Mesodermal cell (in vitro differentiated cells): ENCODE measurements around the gene DBP. TPM values are rescaled to one million over a fixed set of nuclear protein-coding genes. Genes with fewer than 3 reads are reported as not detected.
A peak's percentile ranks its signal among the peaks of the same experiment; 100 is the strongest.
"Not testable (repeated sequence)": the region's sequence is repeated elsewhere in the genome, so short reads cannot be mapped to it uniquely, and the experiment has no call there.

Experiments used
- H3K27ac ChIP-seq: 2 replicates; pipeline ENCODE4 v1.7.0; 2013; ENCODE audit warnings: mild to moderate bottlenecking, low read depth, low read length, moderate library complexity; ENCODE audit not compliant: severe bottlenecking
- H3K36me3 ChIP-seq: 2 replicates; pipeline ENCODE4 v1.7.1; 2013; ENCODE audit warnings: mild to moderate bottlenecking, low read length, moderate library complexity; ENCODE audit not compliant: control insufficient read depth, insufficient read depth
- H3K4me1 ChIP-seq: one replicate; pipeline ENCODE4 v1.7.1; 2013; ENCODE audit warnings: mild to moderate bottlenecking, low read length; ENCODE audit not compliant: insufficient read depth, control insufficient read depth, poor library complexity, severe bottlenecking
- H3K4me3 ChIP-seq: 2 replicates; pipeline ENCODE4 v1.7.0; 2013; ENCODE audit warnings: low read length, control low read depth, mild to moderate bottlenecking; ENCODE audit not compliant: insufficient read depth, poor library complexity, severe bottlenecking; ENCODE audit errors: extremely low read depth
- H3K9me3 ChIP-seq: 2 replicates; pipeline ENCODE4 v1.7.1; 2013; ENCODE audit warnings: mild to moderate bottlenecking, low read length, moderate library complexity; ENCODE audit not compliant: control insufficient read depth
- WGBS, 2 experiments: methylation state at CpG; one replicate each; pipeline ENCODE4 v1.1.5; 2013; ENCODE audit warnings: missing lambda C conversion rate in 2 of 2; ENCODE audit not compliant: insufficient coverage in 2 of 2; 5-methylcytosine and 5-hydroxymethylcytosine counted together
- polyA plus RNA-seq, 2 experiments: library from polyadenylated mRNA; stranded (reverse); fragments of 50-300 nt; gene quantifications; one replicate each; pipeline ENCODE4 v1.2.3, GENCODE V29; 2013

DBP gene
- 4.5 TPM for polyA plus RNA-seq (2013, experiment 1 of 2)
- 2.7 TPM for polyA plus RNA-seq (2013, experiment 2 of 2)

DNA sequence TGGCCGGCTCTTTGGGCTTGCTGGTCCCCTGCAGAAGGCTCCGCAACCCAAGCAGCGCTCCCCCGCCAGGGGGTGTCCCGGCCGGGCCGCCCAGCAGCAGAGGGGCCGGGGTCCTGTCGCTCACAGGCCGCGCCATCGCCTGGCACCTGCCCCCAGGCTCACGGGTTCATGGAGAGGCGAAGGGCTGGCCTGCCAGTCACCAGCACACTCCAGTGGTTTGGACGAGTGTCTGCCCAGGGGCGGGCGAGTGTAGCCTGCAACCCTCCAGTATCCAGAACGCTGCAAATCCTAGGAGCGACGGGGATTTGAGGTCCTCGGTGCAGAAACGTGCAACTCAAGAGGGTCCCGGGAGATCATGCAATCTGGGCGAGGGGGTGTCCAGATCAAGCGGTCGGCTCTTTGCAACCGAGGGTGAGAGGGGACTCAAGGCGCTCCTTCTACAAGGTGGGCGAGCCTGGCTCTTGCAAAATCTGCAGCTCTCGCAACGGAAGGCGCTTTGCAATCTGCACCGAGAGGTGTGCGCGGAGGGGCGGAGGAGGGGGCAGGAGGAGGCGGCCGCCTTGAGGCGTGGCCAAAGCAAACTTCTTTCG lies at the start of gene DBP:
Gene DBP, minus strand, starts transcription at position 521 of the 590 bp plus-strand sequence. Its CDS starts 385 bp downstream, at position 136.
- Histone ChIP-seq H3K27ac (peak within 1 kb of the TSS; percentile 91), H3K9me3 (no peaks in the 10 kb centered on the region), H3K4me3 (peak within 1 kb of the TSS; percentile 43), H3K4me1 (peaks cover 11% of the 10 kb centered on the region), H3K36me3 (no peaks in the 10 kb centered on the region)
- WGBS, 2 experiments, result 0 to 2% methylated on average over 28 to 33 of the region's 40 CpGs

GRCh38 chr19:48686637-48687036 lies 49.5 kb upstream of the DBP start:
- H3K4me3 ChIP-seq, H3K36me3 ChIP-seq: not testable (repeated sequence)
- WGBS, 2 experiments, result 94 to 98% methylated on average over 4 to 7 of the region's 7 CpGs

GRCh38 chr19:48686088-48686487 lies 48.9 kb upstream of the DBP start:
- H3K4me3 ChIP-seq, result no peak overlapping the region
- no peaks in the 10 kb centered on the region for H3K36me3 ChIP-seq
- H3K9me3 ChIP-seq, result no peaks in the 10 kb centered on the region
- no peaks in the 10 kb centered on the region for H3K4me1 ChIP-seq
- WGBS, 2 experiments, result 68 to 83% methylated on average over 3 of the region's 3 CpGs
- H3K27ac ChIP-seq, result no peak overlapping the region

More at GRCh38 chr19:48686637-48687036, 49.5 kb upstream of the DBP start:
- not testable (repeated sequence) for H3K9me3 ChIP-seq, H3K27ac ChIP-seq, H3K4me1 ChIP-seq

- Histone ChIP-seq H3K36me3 (no peaks in the 10 kb centered on the region), H3K4me1 (no peaks in the 10 kb centered on the region), H3K9me3 (no peaks in the 10 kb centered on the region), H3K27ac (no peak overlapping the region), H3K4me3 (no peak overlapping the region)
- WGBS, 2 experiments, result 91 to 92% methylated on average over 5 to 8 of the region's 9 CpGs
Measured at GRCh38 chr19:48685583-48685982, 48.4 kb upstream of the DBP start.

- H3K4me3 ChIP-seq, result no peak overlapping the region
- no peaks in the 10 kb centered on the region for H3K36me3 ChIP-seq
- no peak overlapping the region for H3K27ac ChIP-seq
- no peaks in the 10 kb centered on the region for H3K4me1 ChIP-seq
- no peaks in the 10 kb centered on the region for H3K9me3 ChIP-seq
- 91 to 100% methylated on average over 8 to 10 of the region's 11 CpGs for WGBS, 2 experiments
Measured at GRCh38 chr19:48683349-48683748, 46.2 kb upstream of the DBP start.

DNA sequence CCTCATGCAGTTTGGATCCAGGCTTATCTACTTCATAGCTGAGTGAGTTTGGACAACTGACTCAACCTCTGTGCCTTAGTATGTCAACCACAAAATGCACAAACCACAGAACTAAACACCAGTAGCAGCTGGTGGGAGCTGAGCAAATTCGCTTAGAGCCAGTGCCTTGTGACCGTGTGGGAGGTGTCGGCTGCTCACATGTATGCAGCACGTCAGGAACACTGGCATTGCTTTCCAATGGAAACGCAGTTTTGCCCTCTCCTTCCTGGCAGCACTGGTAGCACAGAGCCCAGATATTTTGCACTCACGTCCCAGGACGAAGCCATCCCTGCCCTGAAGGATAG lies 43.9 kb upstream of the DBP start:
- Histone ChIP-seq H3K27ac (no peak overlapping the region), H3K36me3 (no peaks in the 10 kb centered on the region), H3K4me3 (no peak overlapping the region), H3K4me1 (no peaks in the 10 kb centered on the region), H3K9me3 (no peaks in the 10 kb centered on the region)
- 80 to 95% methylated on average over 7 of the region's 7 CpGs for WGBS, 2 experiments

DNA sequence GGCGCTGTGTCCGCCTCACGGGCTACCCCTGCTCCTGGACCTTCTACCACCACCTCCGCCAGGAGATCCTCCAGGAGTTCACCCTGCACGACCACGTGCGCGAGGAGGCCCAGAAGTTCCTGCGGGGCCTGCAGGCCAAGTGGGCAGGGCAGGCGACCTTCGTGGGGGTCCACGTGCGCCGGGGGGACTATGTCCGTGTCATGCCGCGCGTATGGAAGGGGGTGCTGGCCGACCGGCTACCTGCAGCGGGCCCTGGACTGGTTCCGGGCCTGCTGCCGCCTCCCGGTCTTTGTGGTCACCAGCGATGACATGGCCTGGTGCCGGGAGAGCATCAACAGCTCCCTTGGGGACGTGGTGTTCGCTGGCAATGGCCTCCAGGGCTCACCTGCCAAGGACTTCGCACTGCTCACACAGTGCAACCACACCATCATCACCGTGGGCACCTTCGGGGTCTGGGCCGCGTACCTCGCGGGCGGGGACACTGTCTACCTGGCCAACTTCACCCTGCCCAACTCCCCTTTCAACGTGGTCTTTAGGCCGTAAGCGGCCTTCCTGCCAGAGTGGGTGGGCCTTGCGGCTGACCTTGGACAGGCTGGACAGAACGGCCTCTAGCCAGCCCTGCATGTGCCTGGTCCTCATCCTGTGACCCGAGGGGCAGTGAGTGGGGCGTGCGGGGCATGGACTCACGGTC lies 43.4 kb upstream of the DBP start:
- 95 to 96% methylated on average over 38 to 45 of the region's 45 CpGs for WGBS, 2 experiments

DNA sequence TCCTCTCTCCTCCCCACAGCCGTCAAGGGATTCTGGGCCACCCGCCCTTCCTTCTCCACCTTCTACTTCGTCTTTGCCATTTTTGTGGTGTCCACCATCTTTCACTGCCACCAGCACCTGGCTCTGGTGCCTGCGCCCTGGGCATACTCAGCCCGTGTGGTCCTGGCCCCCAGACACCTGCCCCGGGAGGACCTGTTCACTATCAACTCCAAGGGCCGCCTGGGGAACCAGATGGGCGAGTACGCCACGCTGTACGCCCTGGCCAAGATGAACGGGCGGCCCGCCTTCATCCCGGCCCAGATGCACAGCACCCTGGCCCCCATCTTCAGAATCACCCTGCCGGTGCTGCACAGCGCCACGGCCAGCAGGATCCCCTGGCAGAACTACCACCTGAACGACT lies 42.8 kb upstream of the DBP start:
- H3K4me1 ChIP-seq, H3K9me3 ChIP-seq, H3K27ac ChIP-seq, H3K4me3 ChIP-seq, H3K36me3 ChIP-seq: not testable (repeated sequence)
- WGBS, 2 experiments, result 87 to 92% methylated on average over 4 to 5 of the region's 19 CpGs

More for the DNA sequence above, 43.4 kb upstream of the DBP start:
- Histone ChIP-seq H3K4me3 (no peak overlapping the region), H3K36me3 (no peaks in the 10 kb centered on the region), H3K27ac (no peak overlapping the region), H3K4me1 (no peaks in the 10 kb centered on the region), H3K9me3 (no peaks in the 10 kb centered on the region)

DNA sequence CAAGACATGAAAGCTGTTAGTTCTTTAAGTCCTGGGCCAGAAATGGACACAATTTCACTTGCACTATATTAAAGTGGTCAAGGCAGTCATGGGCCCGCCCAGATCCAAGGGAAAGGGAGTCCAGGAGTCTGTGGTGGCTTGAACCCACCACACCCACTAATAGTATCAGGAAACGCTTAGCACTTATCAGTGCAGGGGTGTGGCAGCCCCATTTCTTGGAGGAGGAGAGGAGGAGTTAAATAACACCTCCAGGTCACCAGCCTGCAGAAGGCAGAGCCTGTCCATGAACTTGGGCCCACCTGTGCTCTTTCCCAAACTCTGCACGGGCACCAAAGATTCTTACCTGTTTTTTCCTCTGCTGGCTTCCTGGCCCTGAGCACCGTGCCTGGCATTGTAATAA lies 41.0 kb upstream of the DBP start:
- H3K36me3 ChIP-seq, result no peaks in the 10 kb centered on the region
- no peak overlapping the region for H3K4me3 ChIP-seq
- H3K4me1 ChIP-seq, result no peaks in the 10 kb centered on the region
- H3K9me3 ChIP-seq, result no peaks in the 10 kb centered on the region
- no peak overlapping the region for H3K27ac ChIP-seq
- 83 to 100% methylated on average over 1 to 2 of the region's 4 CpGs for WGBS, 2 experiments

DNA sequence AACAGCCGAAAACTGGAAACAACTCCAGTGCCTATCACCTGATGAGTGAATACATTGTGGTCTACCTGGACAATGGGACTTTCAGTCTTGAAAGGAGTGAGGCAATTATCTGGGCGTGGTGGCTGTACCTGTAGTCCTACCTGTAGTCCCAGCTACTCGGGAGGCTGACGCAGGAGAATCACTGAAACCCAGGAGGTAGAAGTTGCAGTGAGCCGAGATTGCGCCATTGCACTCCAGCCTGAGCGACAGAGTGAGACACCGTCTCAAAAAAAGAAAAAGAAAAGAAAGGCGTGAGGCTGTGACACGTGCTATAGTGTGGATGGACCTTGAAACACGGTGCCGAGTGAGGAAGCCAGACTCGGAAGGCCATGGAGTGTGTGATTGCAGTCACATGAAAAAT lies 39.7 kb upstream of the DBP start:
- 92% methylated on average over 13 of the region's 13 CpGs for WGBS, 2 experiments
- H3K36me3 ChIP-seq, result no peaks in the 10 kb centered on the region
- H3K9me3 ChIP-seq, result no peaks in the 10 kb centered on the region
- H3K27ac ChIP-seq, result no peak overlapping the region
- no peaks in the 10 kb centered on the region for H3K4me1 ChIP-seq
- H3K4me3 ChIP-seq, result no peak overlapping the region

DNA sequence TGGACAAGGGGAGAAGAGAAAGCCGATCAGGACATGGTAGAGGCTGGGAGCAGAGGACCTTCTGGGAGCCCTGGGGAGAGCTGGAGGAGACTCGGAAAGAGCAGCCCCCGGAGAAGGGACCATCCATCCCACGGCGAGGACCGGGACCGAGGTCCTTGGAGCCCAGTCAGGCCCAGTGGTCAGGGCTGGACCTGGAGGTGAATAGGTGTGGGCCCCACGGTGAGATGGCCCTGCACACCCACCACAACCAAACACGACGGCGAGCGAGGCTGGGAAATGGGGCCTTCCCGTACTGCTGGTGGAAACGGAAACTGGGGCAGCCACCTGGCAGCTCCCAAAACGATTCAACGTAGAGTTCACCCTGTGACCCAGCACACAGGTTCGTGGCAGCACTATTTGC lies 39.3 kb upstream of the DBP start:
- Histone ChIP-seq H3K9me3 (no peaks in the 10 kb centered on the region), H3K36me3 (no peaks in the 10 kb centered on the region), H3K4me1 (no peaks in the 10 kb centered on the region), H3K4me3 (no peak overlapping the region), H3K27ac (no peak overlapping the region)
- 94 to 96% methylated on average over 14 to 17 of the region's 17 CpGs for WGBS, 2 experiments
